Measurements from ENCODE around the gene GAPT.

DNA sequence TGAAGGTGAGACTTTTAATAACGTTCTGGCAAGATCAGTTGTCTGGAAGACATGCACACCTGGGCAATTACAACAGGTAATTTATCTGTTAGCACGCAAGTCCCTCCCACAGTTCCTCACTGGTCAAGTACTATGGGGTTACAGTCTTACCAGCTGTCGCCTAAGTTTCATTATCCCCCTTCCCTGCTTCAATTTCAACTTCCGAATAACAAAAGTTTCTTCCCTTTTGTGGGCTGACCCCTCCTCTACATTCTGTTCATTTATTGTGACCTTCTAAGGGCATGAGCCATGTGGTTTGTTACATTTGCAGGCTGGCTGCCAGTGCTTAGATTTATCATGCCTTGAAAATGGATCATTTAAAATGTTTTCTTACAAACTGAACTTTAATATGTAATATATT is 16.5 kb downstream of the GAPT start:
- TF ChIP-seq, protein P1, sequence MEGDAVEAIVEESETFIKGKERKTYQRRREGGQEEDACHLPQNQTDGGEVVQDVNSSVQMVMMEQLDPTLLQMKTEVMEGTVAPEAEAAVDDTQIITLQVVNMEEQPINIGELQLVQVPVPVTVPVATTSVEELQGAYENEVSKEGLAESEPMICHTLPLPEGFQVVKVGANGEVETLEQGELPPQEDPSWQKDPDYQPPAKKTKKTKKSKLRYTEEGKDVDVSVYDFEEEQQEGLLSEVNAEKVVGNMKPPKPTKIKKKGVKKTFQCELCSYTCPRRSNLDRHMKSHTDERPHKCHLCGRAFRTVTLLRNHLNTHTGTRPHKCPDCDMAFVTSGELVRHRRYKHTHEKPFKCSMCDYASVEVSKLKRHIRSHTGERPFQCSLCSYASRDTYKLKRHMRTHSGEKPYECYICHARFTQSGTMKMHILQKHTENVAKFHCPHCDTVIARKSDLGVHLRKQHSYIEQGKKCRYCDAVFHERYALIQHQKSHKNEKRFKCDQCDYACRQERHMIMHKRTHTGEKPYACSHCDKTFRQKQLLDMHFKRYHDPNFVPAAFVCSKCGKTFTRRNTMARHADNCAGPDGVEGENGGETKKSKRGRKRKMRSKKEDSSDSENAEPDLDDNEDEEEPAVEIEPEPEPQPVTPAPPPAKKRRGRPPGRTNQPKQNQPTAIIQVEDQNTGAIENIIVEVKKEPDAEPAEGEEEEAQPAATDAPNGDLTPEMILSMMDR (IDR thresholded peaks at IDR 0.05), result no peak
- TF ChIP-seq POLR2A (IDR thresholded peaks at IDR 0.05), result no peak
